MM.1S (cell line): ENCODE results near the gene RGMA.

Source experiments
- DNase-seq: peaks from one replicate; pipeline ENCODE4 v3.0.0-alpha.2; 2015
- H2AFZ ChIP-seq: fragments of 300-600 bp; sonication (generic); 2 replicates; pipeline ENCODE4 v1.6.0; 2016; ENCODE audit warnings: antibody characterized with exemption, low read length
- H3F3A ChIP-seq: fragments of 300-600 bp; sonication (generic); 2 replicates; pipeline ENCODE4 v1.6.1; 2016; ENCODE audit warnings: mild to moderate bottlenecking, antibody characterized with exemption, low read length, moderate library complexity, mixed read lengths; ENCODE audit not compliant: insufficient read depth
- H3K27ac ChIP-seq: fragments of 300-600 bp; sonication (generic); 2 replicates; pipeline ENCODE4 v1.5.1; 2016; ENCODE audit warnings: mild to moderate bottlenecking, low read length
- H3K27me3 ChIP-seq: fragments of 300-600 bp; sonication (generic); replicated peaks from 2 replicates; pipeline ENCODE4 v1.6.0; 2016; ENCODE audit warnings: low read length; ENCODE audit not compliant: insufficient read depth
- H3K36me3 ChIP-seq: fragments of 300-600 bp; sonication (generic); replicated peaks from 2 replicates; pipeline ENCODE4 v1.6.1; 2016; ENCODE audit warnings: mild to moderate bottlenecking, low read length, mixed read lengths; ENCODE audit not compliant: insufficient read depth
- H3K4me1 ChIP-seq: fragments of 300-600 bp; sonication (generic); 2 replicates; pipeline ENCODE4 v1.6.1; 2016; ENCODE audit warnings: low read length, mixed read lengths
- H3K4me2 ChIP-seq: fragments of 300-600 bp; sonication (generic); 2 replicates; pipeline ENCODE4 v1.6.0; 2016; ENCODE audit warnings: low read depth, low read length
- H3K4me3 ChIP-seq: fragments of 300-600 bp; sonication (generic); 2 replicates; pipeline ENCODE4 v1.5.1; 2016; ENCODE audit warnings: low read length, mixed read lengths
- H3K79me2 ChIP-seq: fragments of 300-600 bp; sonication (generic); 2 replicates; pipeline ENCODE4 v1.6.1; 2016; ENCODE audit warnings: mixed run types, low read length, mixed read lengths
- H3K9ac ChIP-seq: fragments of 300-600 bp; sonication (generic); 2 replicates; pipeline ENCODE4 v1.6.1; 2016; ENCODE audit warnings: low read length, mixed read lengths
- H3K9me2 ChIP-seq: fragments of 300-600 bp; sonication (generic); replicated peaks from 2 replicates; pipeline ENCODE4 v1.6.1; 2016; ENCODE audit warnings: mild to moderate bottlenecking, low read length, mixed read lengths; ENCODE audit not compliant: insufficient read depth
- H3K9me3 ChIP-seq: fragments of 300-600 bp; sonication (generic); replicated peaks from 2 replicates; pipeline ENCODE4 v1.6.1; 2016; ENCODE audit warnings: mild to moderate bottlenecking, low read length, mixed read lengths; ENCODE audit not compliant: insufficient read depth
- H4K20me1 ChIP-seq: fragments of 300-600 bp; sonication (generic); 2 replicates; pipeline ENCODE4 v1.6.1; 2016; ENCODE audit warnings: mild to moderate bottlenecking, low read length, moderate library complexity, mixed read lengths; ENCODE audit not compliant: insufficient read depth
- CTCF ChIP-seq: fragments of 300-600 bp; sonication (generic); IDR thresholded peaks from 2 replicates; pipeline ENCODE4 v1.5.1; 2016; ENCODE audit warnings: antibody characterized with exemption, low read length, mixed read lengths
- EZH2 ChIP-seq: fragments of 300-600 bp; sonication (generic); optimal IDR thresholded peaks from 2 replicates; pipeline ENCODE3; 2017; ENCODE audit warnings: low read depth, mild to moderate bottlenecking, antibody characterized with exemption, low read length, mixed read lengths
- EZH2phosphoT487 ChIP-seq: fragments of 300-600 bp; sonication (generic); IDR thresholded peaks from 2 replicates; pipeline ENCODE4 v1.6.1; 2018; ENCODE audit warnings: antibody characterized with exemption, low read length

RGMA gene

GRCh38 chr15:93067649-93068085, 21.3 kb downstream of the RGMA start:
- Histone ChIP-seq H3K27me3 (peaks cover 24% of the 10 kb centered on the region), H3K9ac (no peak overlapping the region), H4K20me1 (no peaks in the 10 kb centered on the region), H3F3A (no peaks in the 10 kb centered on the region), H3K9me2 (no peaks in the 10 kb centered on the region), H3K27ac (no peak overlapping the region), H2AFZ (no peak overlapping the region), H3K4me1 (no peaks in the 10 kb centered on the region), H3K4me2 (no peak overlapping the region), H3K36me3 (no peaks in the 10 kb centered on the region), H3K9me3 (no peaks in the 10 kb centered on the region), H3K79me2 (no peaks in the 10 kb centered on the region), H3K4me3 (no peak overlapping the region)
- no peak for DNase-seq
- TF ChIP-seq EZH2phosphoT487: no peak
- TF ChIP-seq EZH2: no peak
- TF ChIP-seq CTCF: no peak

- TF ChIP-seq CTCF (no peak), EZH2 (no peak), EZH2phosphoT487 (no peak)
- H3K9me2 ChIP-seq: no peaks in the 10 kb centered on the region
- no peaks in the 10 kb centered on the region for H3K79me2 ChIP-seq
- H3K9ac ChIP-seq: no peak overlapping the region
- no peak overlapping the region for H3K4me3 ChIP-seq
- H3K27me3 ChIP-seq: peaks cover 17% of the 10 kb centered on the region
- no peak overlapping the region for H3K27ac ChIP-seq
- no peaks in the 10 kb centered on the region for H4K20me1 ChIP-seq
- no peak for DNase-seq
- no peak overlapping the region for H3K4me2 ChIP-seq
- no peaks in the 10 kb centered on the region for H3F3A ChIP-seq
- no peaks in the 10 kb centered on the region for H3K9me3 ChIP-seq
- H3K36me3 ChIP-seq: no peaks in the 10 kb centered on the region
- H3K4me1 ChIP-seq: no peaks in the 10 kb centered on the region
- H2AFZ ChIP-seq: no peak overlapping the region
Observed at GRCh38 chr15:93066834-93067648, 22.0 kb downstream of the RGMA start.

GRCh38 chr15:93066224-93066681, 22.8 kb downstream of the RGMA start:
- Histone ChIP-seq H3F3A (peaks cover 5% of the 10 kb centered on the region; the same call in 1 of the 2 replicates), H3K79me2 (no peaks in the 10 kb centered on the region), H3K4me3 (no peak overlapping the region), H3K27me3 (peaks cover 10% of the 10 kb centered on the region), H3K9ac (no peak overlapping the region), H3K9me3 (no peaks in the 10 kb centered on the region), H3K27ac (no peak overlapping the region), H3K9me2 (no peaks in the 10 kb centered on the region), H3K4me2 (no peak overlapping the region), H3K4me1 (no peaks in the 10 kb centered on the region), H4K20me1 (no peaks in the 10 kb centered on the region), H2AFZ (no peak overlapping the region), H3K36me3 (no peaks in the 10 kb centered on the region)
- no peak for DNase-seq
- TF ChIP-seq CTCF (no peak), EZH2phosphoT487 (no peak), EZH2 (no peak)
